ENCODE measurements around the gene HSPH1.

Gene HSPH1

GRCh38 chr13:31201341-31202031, 39.8 kb upstream of the HSPH1 start:
- no peaks in the 10 kb centered on the region for H3K36me3 ChIP-seq (ENCODE audit: insufficient read depth, low read length)
- no peak for TF ChIP-seq EZH2phosphoT487 (IDR thresholded peaks at IDR 0.05; ENCODE audit: borderline replicate concordance)
- TF ChIP-seq, protein P1, sequence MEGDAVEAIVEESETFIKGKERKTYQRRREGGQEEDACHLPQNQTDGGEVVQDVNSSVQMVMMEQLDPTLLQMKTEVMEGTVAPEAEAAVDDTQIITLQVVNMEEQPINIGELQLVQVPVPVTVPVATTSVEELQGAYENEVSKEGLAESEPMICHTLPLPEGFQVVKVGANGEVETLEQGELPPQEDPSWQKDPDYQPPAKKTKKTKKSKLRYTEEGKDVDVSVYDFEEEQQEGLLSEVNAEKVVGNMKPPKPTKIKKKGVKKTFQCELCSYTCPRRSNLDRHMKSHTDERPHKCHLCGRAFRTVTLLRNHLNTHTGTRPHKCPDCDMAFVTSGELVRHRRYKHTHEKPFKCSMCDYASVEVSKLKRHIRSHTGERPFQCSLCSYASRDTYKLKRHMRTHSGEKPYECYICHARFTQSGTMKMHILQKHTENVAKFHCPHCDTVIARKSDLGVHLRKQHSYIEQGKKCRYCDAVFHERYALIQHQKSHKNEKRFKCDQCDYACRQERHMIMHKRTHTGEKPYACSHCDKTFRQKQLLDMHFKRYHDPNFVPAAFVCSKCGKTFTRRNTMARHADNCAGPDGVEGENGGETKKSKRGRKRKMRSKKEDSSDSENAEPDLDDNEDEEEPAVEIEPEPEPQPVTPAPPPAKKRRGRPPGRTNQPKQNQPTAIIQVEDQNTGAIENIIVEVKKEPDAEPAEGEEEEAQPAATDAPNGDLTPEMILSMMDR (conservative IDR thresholded peaks at IDR 0.05; ENCODE audit: low read length): no peak
- H3K4me3 ChIP-seq (ENCODE audit: low read length, poor library complexity, severe bottlenecking): peak overlapping the region; percentile 84
- peaks cover 4% of the 10 kb centered on the region; the same call in 1 of the 2 replicates for H3F3A ChIP-seq (ENCODE audit: low read depth)
- H3K4me2 ChIP-seq (ENCODE audit: low read depth, low read length, poor library complexity, severe bottlenecking): peak overlapping the region; percentile 85
- no peaks in the 10 kb centered on the region for H3K9me3 ChIP-seq (ENCODE audit: insufficient read depth, low read depth, low read length)
- no peaks in the 10 kb centered on the region for H4K20me1 ChIP-seq (ENCODE audit: insufficient read depth, low read length, poor library complexity, severe bottlenecking)
- H3K4me1 ChIP-seq (ENCODE audit: insufficient read depth, low read length, poor library complexity, severe bottlenecking): peaks cover 54% of the 10 kb centered on the region
- no peak overlapping the region for H2AFZ ChIP-seq (ENCODE audit: low read length)
- no peaks in the 10 kb centered on the region for H3K9me2 ChIP-seq (replicated peaks; ENCODE audit: low read depth, low read length)
- H3K9ac ChIP-seq (ENCODE audit: low read depth, low read length, poor library complexity, severe bottlenecking): peak overlapping the region; percentile 81
- no peaks in the 10 kb centered on the region for H3K27me3 ChIP-seq (ENCODE audit: insufficient read depth, low read length, poor library complexity, severe bottlenecking)
- H3K79me2 ChIP-seq (ENCODE audit: insufficient read depth, low read length): peaks cover 57% of the 10 kb centered on the region

- no peaks in the 10 kb centered on the region for H3K9me2 ChIP-seq (replicated peaks; ENCODE audit: low read depth, low read length)
- peak overlapping the region; percentile 84 for H3K4me3 ChIP-seq (ENCODE audit: low read length, poor library complexity, severe bottlenecking)
- H3K79me2 ChIP-seq (ENCODE audit: insufficient read depth, low read length): peaks cover 48% of the 10 kb centered on the region
- H3K27me3 ChIP-seq (ENCODE audit: insufficient read depth, low read length, poor library complexity, severe bottlenecking): no peaks in the 10 kb centered on the region
- no peaks in the 10 kb centered on the region for H4K20me1 ChIP-seq (ENCODE audit: insufficient read depth, low read length, poor library complexity, severe bottlenecking)
- TF ChIP-seq EZH2phosphoT487 (IDR thresholded peaks at IDR 0.05; ENCODE audit: borderline replicate concordance): no peak
- TF ChIP-seq, protein P1 (conservative IDR thresholded peaks at IDR 0.05; ENCODE audit: low read length): no peak
- no peaks in the 10 kb centered on the region for H3K9me3 ChIP-seq (ENCODE audit: insufficient read depth, low read depth, low read length)
- H3K4me1 ChIP-seq (ENCODE audit: insufficient read depth, low read length, poor library complexity, severe bottlenecking): peaks cover 48% of the 10 kb centered on the region
- peak overlapping the region; percentile 79 for H2AFZ ChIP-seq (ENCODE audit: low read length)
- H3K4me2 ChIP-seq (ENCODE audit: low read depth, low read length, poor library complexity, severe bottlenecking): peak overlapping the region; percentile 85
- H3F3A ChIP-seq (ENCODE audit: low read depth): peaks cover 4% of the 10 kb centered on the region; the same call in 1 of the 2 replicates
- no peaks in the 10 kb centered on the region for H3K36me3 ChIP-seq (ENCODE audit: insufficient read depth, low read length)
- peak overlapping the region; percentile 81 for H3K9ac ChIP-seq (ENCODE audit: low read depth, low read length, poor library complexity, severe bottlenecking)
These were observed 38.9 kb upstream of the HSPH1 start for GRCh38 chr13:31200637-31200971.

DNA sequence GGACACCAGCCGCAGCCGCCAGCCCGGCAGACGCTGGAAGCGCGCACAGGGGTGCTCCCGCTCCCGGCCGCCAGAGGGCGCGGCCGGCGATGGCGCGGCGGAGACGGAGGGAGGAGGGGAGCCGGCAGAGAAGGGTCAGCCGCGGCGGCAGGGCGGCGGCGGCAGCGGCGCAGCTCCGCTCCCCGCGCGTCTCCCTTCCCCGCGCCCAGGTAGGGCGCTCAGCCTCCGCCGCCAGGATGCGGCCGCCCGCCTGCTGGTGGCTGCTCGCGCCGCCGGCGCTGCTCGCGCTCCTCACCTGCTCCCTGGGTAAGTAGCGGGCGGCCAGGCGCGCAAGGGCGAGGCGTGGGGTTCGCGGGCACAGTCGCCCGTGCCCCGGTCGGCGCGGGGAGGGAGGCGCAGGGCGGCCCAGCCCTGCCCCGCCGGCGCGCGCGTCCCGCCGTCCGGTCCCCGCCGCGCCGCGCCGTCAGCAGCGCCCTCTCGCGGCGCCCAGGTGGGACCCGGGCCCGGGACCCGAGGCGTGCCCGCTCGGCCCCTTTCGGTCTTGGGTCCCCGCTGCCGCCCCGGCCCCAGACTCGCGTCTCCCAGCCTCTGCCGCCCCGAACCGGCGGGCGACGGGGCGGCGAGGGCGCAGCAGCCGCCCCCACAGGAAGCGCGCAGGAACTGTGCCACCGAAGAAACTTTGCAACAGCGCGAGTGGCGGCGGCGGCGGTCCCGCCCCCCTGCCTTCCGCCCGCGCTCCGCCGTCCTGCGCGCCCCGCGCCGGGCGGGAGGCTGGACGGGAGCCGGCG, 38.3 kb upstream of the HSPH1 start, which contains the start of gene B3GLCT:
B3GLCT (plus strand) TSS at position 127 of the 788 bp plus-strand sequence; CDS start at position 237, 110 bp downstream.
- no peaks in the 10 kb centered on the region for H3K9me3 ChIP-seq (ENCODE audit: insufficient read depth, low read depth, low read length)
- peak within 1 kb of the TSS; percentile 85 for H3K4me2 ChIP-seq (ENCODE audit: low read depth, low read length, poor library complexity, severe bottlenecking)
- H3K9ac ChIP-seq (ENCODE audit: low read depth, low read length, poor library complexity, severe bottlenecking): peak within 1 kb of the TSS; percentile 81
- peak within 1 kb of the TSS; percentile 84 for H3K4me3 ChIP-seq (ENCODE audit: low read length, poor library complexity, severe bottlenecking)
- no peaks in the 10 kb centered on the region for H3K27me3 ChIP-seq (ENCODE audit: insufficient read depth, low read length, poor library complexity, severe bottlenecking)
- H3K9me2 ChIP-seq (replicated peaks; ENCODE audit: low read depth, low read length): no peaks in the 10 kb centered on the region
- H3K4me1 ChIP-seq (ENCODE audit: insufficient read depth, low read length, poor library complexity, severe bottlenecking): peaks cover 46% of the 10 kb centered on the region
- H3K79me2 ChIP-seq (ENCODE audit: insufficient read depth, low read length): peaks cover 43% of the 10 kb centered on the region
- H3K36me3 ChIP-seq (ENCODE audit: insufficient read depth, low read length): no peaks in the 10 kb centered on the region
- H4K20me1 ChIP-seq (ENCODE audit: insufficient read depth, low read length, poor library complexity, severe bottlenecking): no peaks in the 10 kb centered on the region
- H2AFZ ChIP-seq (ENCODE audit: low read length): peak within 1 kb of the TSS; percentile 79
- H3F3A ChIP-seq (ENCODE audit: low read depth): peaks cover 4% of the 10 kb centered on the region; the same call in 1 of the 2 replicates
- no peak for TF ChIP-seq EZH2phosphoT487 (IDR thresholded peaks at IDR 0.05; ENCODE audit: borderline replicate concordance)
- TF ChIP-seq, protein P1 (conservative IDR thresholded peaks at IDR 0.05; ENCODE audit: low read length): peak; percentile 59
